SK-N-SH (cell line): Measurements from ENCODE around the gene ARMC3. TPM values are rescaled to one million over a fixed set of nuclear protein-coding genes. Genes with fewer than 3 reads are reported as not detected.

Experiments
- CTCF ChIA-PET: fragments of 300-600, 350-600 bp; formaldehyde crosslinking; extraction: SDS; loops from one replicate; lab custom pipeline; 2021; lab: Yijun Ruan, JAX
- POLR2A ChIA-PET: fragments of 350-600 bp; sonication (Branson Sonifier 250); formaldehyde crosslinking; extraction: SDS; loops from one replicate; lab custom pipeline; 2020; ENCODE audit warnings: antibody characterized with exemption, inconsistent platforms; lab: Yijun Ruan, JAX
- DNase-seq: peaks from one replicate; pipeline ENCODE4 v3.0.0; 2012
- H2AFZ ChIP-seq: fragments of 200-600 bp; sonication (generic); 2 replicates; pipeline ENCODE4 v1.8.1; 2016; ENCODE audit warnings: antibody characterized with exemption, mild to moderate bottlenecking, low read depth
- H3F3A ChIP-seq: fragments of 200-600 bp; sonication (generic); replicated peaks from 2 replicates; pipeline ENCODE3; 2016; ENCODE audit warnings: antibody characterized with exemption, mild to moderate bottlenecking; ENCODE audit not compliant: insufficient read depth
- H3K27ac ChIP-seq, 2 experiments: fragments of 200-500 bp in 1 of 2; fragments of 200-600 bp in 1 of 2; sonication (Bioruptor generic) in 1 of 2; sonication (generic), shearing (Covaris generic) in 1 of 2; 2 replicates each; pipeline versions ENCODE4 v1.5.1 to v1.6.1; 2014 to 2016; ENCODE audit warnings: low read depth in 2 of 2, inconsistent platforms in 1 of 2, low read length in 1 of 2, mild to moderate bottlenecking in 1 of 2, mixed read lengths in 1 of 2
- H3K27me3 ChIP-seq: fragments of 200-600 bp; sonication (generic), shearing (Covaris generic); 2 replicates; pipeline ENCODE4 v1.6.1; 2016; ENCODE audit warnings: mixed run types; ENCODE audit not compliant: insufficient read depth
- H3K36me3 ChIP-seq, 2 experiments: fragments of 200-500 bp in 1 of 2; fragments of 200-600 bp in 1 of 2; sonication (Bioruptor generic) in 1 of 2; sonication (generic) in 1 of 2; replicated peaks in 1 of 2; 2 replicates each; pipeline versions ENCODE3 to v1.5.1; 2014 to 2016; ENCODE audit warnings: low read length in 1 of 2, mild to moderate bottlenecking in 1 of 2; ENCODE audit not compliant: insufficient read depth in 2 of 2, control insufficient read depth in 1 of 2
- H3K4me1 ChIP-seq, 2 experiments: fragments of 200-500 bp in 1 of 2; fragments of 200-600 bp in 1 of 2; sonication (Bioruptor generic) in 1 of 2; sonication (generic), shearing (Covaris generic) in 1 of 2; 2 replicates each; pipeline versions ENCODE4 v1.5.1 to v1.6.1; 2014 to 2016; ENCODE audit warnings: low read depth in 1 of 2, low read length in 1 of 2, mixed run types in 1 of 2; ENCODE audit not compliant: insufficient read depth in 2 of 2, control insufficient read depth in 1 of 2
- H3K4me2 ChIP-seq: fragments of 200-600 bp; sonication (generic), shearing (Covaris generic); 2 replicates; pipeline ENCODE4 v1.6.1; 2017; ENCODE audit warnings: mixed run types
- H3K4me3 ChIP-seq, 2 experiments: fragments of 200-500 bp in 1 of 2; fragments of 200-600 bp in 1 of 2; sonication (Bioruptor generic) in 1 of 2; sonication (generic), shearing (Covaris generic) in 1 of 2; 2 replicates each; pipeline versions ENCODE4 v1.5.1 to v1.8.1; 2014 to 2016; ENCODE audit warnings: low read depth in 2 of 2, inconsistent platforms in 1 of 2, low read length in 1 of 2, mild to moderate bottlenecking in 1 of 2, mixed read lengths in 1 of 2, moderate library complexity in 1 of 2
- H3K79me2 ChIP-seq: fragments of 200-600 bp; sonication (generic); 2 replicates; pipeline ENCODE4 v1.8.1; 2017; ENCODE audit warnings: mild to moderate bottlenecking; ENCODE audit not compliant: insufficient read depth
- H3K9ac ChIP-seq: fragments of 200-600 bp; sonication (generic); 2 replicates; pipeline ENCODE4 v1.6.1; 2017; ENCODE audit warnings: mixed run types
- H3K9me2 ChIP-seq: fragments of 200-600 bp; sonication (generic); 2 replicates; pipeline ENCODE4 v1.6.1; 2017; ENCODE audit warnings: mixed run types
- H3K9me3 ChIP-seq: fragments of 200-600 bp; sonication (generic); 2 replicates; pipeline ENCODE4 v1.6.1; 2017; ENCODE audit warnings: mixed run types, mild to moderate bottlenecking, moderate library complexity
- H4K20me1 ChIP-seq: fragments of 200-600 bp; sonication (generic); 2 replicates; pipeline ENCODE4 v1.6.1; 2017; ENCODE audit warnings: mild to moderate bottlenecking, mixed run types; ENCODE audit not compliant: insufficient read depth
- ELF1 ChIP-seq: IDR thresholded peaks from 2 replicates; pipeline ENCODE4 v1.4.0; 2012
- EZH2phosphoT487 ChIP-seq: fragments of 200-600 bp; sonication (generic); IDR thresholded peaks from 2 replicates; pipeline ENCODE4 v1.6.1; 2017; ENCODE audit warnings: low read depth, mixed run types, mild to moderate bottlenecking, antibody characterized with exemption, moderate library complexity, borderline replicate concordance
- GABPA ChIP-seq: IDR thresholded peaks from 2 replicates; pipeline ENCODE4 v1.4.0; 2012; ENCODE audit warnings: low read depth, mild to moderate bottlenecking
- GATA2 ChIP-seq: sonication (generic); formaldehyde crosslinking; IDR thresholded peaks from 2 replicates; pipeline ENCODE4 v1.5.0; 2020; ENCODE audit warnings: mild to moderate bottlenecking, missing genetic modification reagents
- IRF3 ChIP-seq: fragments of 150-350 bp; IDR thresholded peaks from 2 replicates; pipeline ENCODE4 v1.6.1; 2016; ENCODE audit warnings: mild to moderate bottlenecking, low read depth, low read length
- JUND ChIP-seq: IDR thresholded peaks from 2 replicates; pipeline ENCODE4 v1.4.0; 2012
- MAX ChIP-seq: IDR thresholded peaks from 2 replicates; pipeline ENCODE4 v1.4.0; 2012; ENCODE audit warnings: low read depth
- MEF2A ChIP-seq: IDR thresholded peaks from 2 replicates; pipeline ENCODE4 v1.4.0; 2012; ENCODE audit warnings: low read depth, borderline replicate concordance
- PBX3 ChIP-seq: IDR thresholded peaks from 2 replicates; pipeline ENCODE4; 2012
- TCF12 ChIP-seq: IDR thresholded peaks from 2 replicates; pipeline ENCODE4 v1.4.0; 2012
- TEAD4 ChIP-seq: IDR thresholded peaks from 2 replicates; pipeline ENCODE4 v1.4.0; 2012; ENCODE audit warnings: mild to moderate bottlenecking, borderline replicate concordance; ENCODE audit not compliant: insufficient read depth
- USF1 ChIP-seq: IDR thresholded peaks from 2 replicates; pipeline ENCODE4 v1.4.0; 2012; ENCODE audit warnings: low read depth, borderline replicate concordance
- YY1 ChIP-seq: IDR thresholded peaks from 2 replicates; pipeline ENCODE4 v1.4.0; 2012; ENCODE audit warnings: low read depth, mild to moderate bottlenecking
- ZBTB33 ChIP-seq: IDR thresholded peaks from 2 replicates; pipeline ENCODE4 v1.4.0; 2012; ENCODE audit warnings: low read depth, borderline replicate concordance
- WGBS: methylation state at CpG from one replicate; pipeline ENCODE4 v1.1.6; 2017; ENCODE audit warnings: low lambda C conversion rate; 5-methylcytosine and 5-hydroxymethylcytosine counted together
- polyA plus RNA-seq, 3 experiments: library from polyadenylated mRNA; depleted of rRNA; stranded (reverse); fragments of >200 nt; gene quantifications; 2 replicates each; pipeline ENCODE4 v1.2.3, GENCODE V29; 2012

The ARMC3 gene
- polyA plus RNA-seq, 1 of the 3 experiments (the other 2 are of a cell fraction) = not detected

GRCh38 chr10:23015021-23015707, 87.3 kb downstream of the ARMC3 start (continued):
- TF ChIP-seq IRF3 = no peak

- Histone ChIP-seq H4K20me1 (no peaks in the 10 kb centered on the region), H2AFZ (no peak overlapping the region), H3K9me2 (no peaks in the 10 kb centered on the region)
- CTCF ChIA-PET = no interaction called here
- TF ChIP-seq GABPA = no peak
- TF ChIP-seq USF1 = no peak
- TF ChIP-seq MEF2A = no peak
- TF ChIP-seq JUND = no peak
- no peak for TF ChIP-seq ZBTB33
- TF ChIP-seq ELF1 = no peak
- no peak for TF ChIP-seq TEAD4
- no peak for TF ChIP-seq MAX
- no peak for TF ChIP-seq TCF12
- no peak for TF ChIP-seq EZH2phosphoT487
- no peak for TF ChIP-seq GATA2 (CRISPR knock-in tag)
- no peak for TF ChIP-seq PBX3
- no peak for TF ChIP-seq YY1
- TF ChIP-seq, all 33 proteins: peak for 0
- Histone ChIP-seq H3K27ac (no peak overlapping the region), H3K4me2 (no peak overlapping the region), H3K36me3 (no peaks in the 10 kb centered on the region), H3K4me3 (no peak overlapping the region), H3K9me3 (no peaks in the 10 kb centered on the region), H3K27me3 (no peaks in the 10 kb centered on the region), H3K4me1 (no peaks in the 10 kb centered on the region; a peak in 1 of 4 replicates), H3F3A (no peaks in the 10 kb centered on the region), H3K79me2 (no peaks in the 10 kb centered on the region), H3K9ac (no peak overlapping the region)
- WGBS = 48% methylated on average over 3 of the region's 3 CpGs
- POLR2A ChIA-PET = no interaction called here
- no peak for DNase-seq
These were observed 88.8 kb downstream of the ARMC3 start for GRCh38 chr10:23016636-23017035.
